GM10847 (cell line): ENCODE data around the gene MYG1.

Source experiments
- POLR2A ChIP-seq: IDR thresholded peaks from 2 replicates; pipeline ENCODE4 v1.6.1; 2011; ENCODE audit not compliant: insufficient read length; ENCODE audit errors: extremely low read depth

Gene MYG1

GRCh38 chr12:53299101-53299453 lies 418 bp upstream of the MYG1 start:
- TF ChIP-seq POLR2A: no peak

GRCh38 chr12:53300187-53300586 lies 692 bp downstream of the MYG1 start:
- TF ChIP-seq POLR2A: no peak

GRCh38 chr12:53302903-53303302 lies 3.4 kb downstream of the MYG1 start:
- TF ChIP-seq POLR2A: no peak

GRCh38 chr12:53306826-53307225 lies 7.3 kb downstream of the MYG1 start:
- TF ChIP-seq POLR2A: no peak

GRCh38 chr12:53308276-53308675 lies 8.8 kb downstream of the MYG1 start:
- no peak for TF ChIP-seq POLR2A

- no peak for TF ChIP-seq POLR2A
These were observed 14.5 kb downstream of the MYG1 start for GRCh38 chr12:53313996-53314395.

GRCh38 chr12:53320352-53321195 lies 21.1 kb downstream of the MYG1 start:
- no peak for TF ChIP-seq POLR2A

- no peak for TF ChIP-seq POLR2A
These were observed 24.8 kb downstream of the MYG1 start for GRCh38 chr12:53324113-53324778.

- peak; percentile 57 for TF ChIP-seq POLR2A
These were observed 25.4 kb downstream of the MYG1 start for GRCh38 chr12:53324779-53325510.

- no peak for TF ChIP-seq POLR2A
These were observed 26.1 kb downstream of the MYG1 start for GRCh38 chr12:53325511-53326061.

GRCh38 chr12:53326460-53327185 lies 27.1 kb downstream of the MYG1 start:
- TF ChIP-seq POLR2A: no peak

GRCh38 chr12:53327435-53328042 lies 28.0 kb downstream of the MYG1 start:
- no peak for TF ChIP-seq POLR2A

- TF ChIP-seq POLR2A: no peak
These were observed 28.5 kb downstream of the MYG1 start for GRCh38 chr12:53328043-53328435.

GRCh38 chr12:53330671-53331070 lies 31.2 kb downstream of the MYG1 start:
- TF ChIP-seq POLR2A: no peak

- no peak for TF ChIP-seq POLR2A
These were observed 33.2 kb downstream of the MYG1 start for GRCh38 chr12:53332744-53333143.

- TF ChIP-seq POLR2A: no peak
These were observed 33.8 kb downstream of the MYG1 start for GRCh38 chr12:53333289-53333688.
